Brain microvascular endothelial cell (primary cell): Measurements from ENCODE around the gene SLC2A14.
"Not testable (repeated sequence)": the region's sequence is repeated elsewhere in the genome, so short reads cannot be mapped to it uniquely, and the experiment has no call there.

Experiments
- DNase-seq: peaks from one replicate; pipeline ENCODE4 v3.0.0-alpha.2; 2020
- H3K27ac ChIP-seq: fragments of 250-450 bp; sonication (Bioruptor Pico); 2 replicates; pipeline ENCODE4 v1.5.1; 2020; ENCODE audit warnings: mild to moderate bottlenecking, moderate library complexity
- H3K27me3 ChIP-seq: fragments of 250-450 bp; sonication (Bioruptor Pico); replicated peaks from 2 replicates; pipeline ENCODE4 v1.5.1; 2020; ENCODE audit warnings: mild to moderate bottlenecking
- H3K36me3 ChIP-seq: fragments of 250-450 bp; sonication (Bioruptor Pico); replicated peaks from 2 replicates; pipeline ENCODE4 v1.5.1; 2020; ENCODE audit warnings: mild to moderate bottlenecking
- H3K4me3 ChIP-seq: 2 replicates; pipeline ENCODE4 v1.5.1; 2011; ENCODE audit warnings: low read depth, mild to moderate bottlenecking, control low read depth, low read length, moderate library complexity
- CTCF ChIP-seq: IDR thresholded peaks from 2 replicates; pipeline ENCODE4 v1.5.1; 2011; ENCODE audit warnings: low read depth, mild to moderate bottlenecking, moderate library complexity, low read length, control low read depth, inconsistent platforms; ENCODE audit errors: missing control alignments
- in situ Hi-C: cut with HindIII; loops from 2 replicates; pipeline ENCODE4 v1.10.0; 2017; ENCODE audit warnings: low sequenced_read_pairs, low pct_ligation_motif_present

Gene SLC2A14

GRCh38 chr12:7784701-7785100 is 88.0 kb downstream of the SLC2A14 start:
- no peak for DNase-seq
- Histone ChIP-seq H3K27me3 (peaks cover 3% of the 10 kb centered on the region), H3K27ac (no peak overlapping the region), H3K36me3 (no peaks in the 10 kb centered on the region), H3K4me3 (no peak overlapping the region)
- in situ Hi-C loops, result no loop called here
- TF ChIP-seq CTCF, result no peak

- H3K36me3 ChIP-seq, in situ Hi-C loops, H3K27ac ChIP-seq, H3K27me3 ChIP-seq, DNase-seq, H3K4me3 ChIP-seq: not testable (repeated sequence)
These were observed 89.3 kb downstream of the SLC2A14 start for GRCh38 chr12:7783433-7783832.

GRCh38 chr12:7782055-7782454 is 90.7 kb downstream of the SLC2A14 start:
- H3K27ac ChIP-seq, result no peak overlapping the region
- no peaks in the 10 kb centered on the region for H3K27me3 ChIP-seq
- H3K36me3 ChIP-seq, result no peaks in the 10 kb centered on the region
- TF ChIP-seq CTCF, result no peak
- in situ Hi-C loops, result no loop called here
- no peak overlapping the region for H3K4me3 ChIP-seq
- no peak for DNase-seq

GRCh38 chr12:7781274-7781673 is 91.4 kb downstream of the SLC2A14 start:
- Histone ChIP-seq H3K27ac (no peak overlapping the region), H3K4me3 (no peak overlapping the region), H3K36me3 (no peaks in the 10 kb centered on the region), H3K27me3 (no peaks in the 10 kb centered on the region)
- no peak for DNase-seq
- no peak for TF ChIP-seq CTCF
- in situ Hi-C loops, result no loop called here

GRCh38 chr12:7769999-7770398 is 102.7 kb downstream of the SLC2A14 start:
- no peak overlapping the region for H3K27ac ChIP-seq
- no peaks in the 10 kb centered on the region for H3K36me3 ChIP-seq
- TF ChIP-seq CTCF, result no peak
- in situ Hi-C loops, result no loop called here
- H3K27me3 ChIP-seq, result no peaks in the 10 kb centered on the region
- no peak for DNase-seq
- H3K4me3 ChIP-seq, result no peak overlapping the region
